Aorta (tissue), 5 donors: ENCODE measurements around the gene RHOJ. TPM values are rescaled to one million over a fixed set of nuclear protein-coding genes. Genes with fewer than 3 reads are reported as not detected.

Experiments used
- ATAC-seq: fragments of 200-7000 bp; cut with Tn5 transposase; one replicate; pipeline ENCODE4 v1.9.1; 2022; ENCODE audit warnings: moderate library complexity; ENCODE audit not compliant: low FRiP score
- DNase-seq, 2 donors: peaks; one replicate each; pipeline ENCODE4 v3.0.0-alpha.2; 2020
- H3K27ac ChIP-seq, 2 donors: one replicate each; pipeline ENCODE4 v1.5.1; 2013; ENCODE audit warnings: low read length in 2 of 2, mild to moderate bottlenecking in 2 of 2, moderate library complexity in 2 of 2, control low read depth in 1 of 2, inconsistent platforms in 1 of 2, low read depth in 1 of 2
- H3K27me3 ChIP-seq, 2 donors: one replicate each; pipeline ENCODE4 v1.6.1; 2013; ENCODE audit warnings: control low read depth in 1 of 2, low read length in 1 of 2, mild to moderate bottlenecking in 1 of 2, moderate library complexity in 1 of 2; ENCODE audit not compliant: insufficient read depth in 2 of 2, control insufficient read depth in 1 of 2
- H3K36me3 ChIP-seq, 2 donors: one replicate each; pipeline ENCODE4 v1.6.1; 2013; ENCODE audit warnings: control low read depth in 1 of 2, low read length in 1 of 2, mild to moderate bottlenecking in 1 of 2; ENCODE audit not compliant: insufficient read depth in 2 of 2, control insufficient read depth in 1 of 2
- H3K4me1 ChIP-seq, 2 donors: one replicate each; pipeline ENCODE4 v1.6.1; 2013; ENCODE audit warnings: low read length in 2 of 2, control low read depth in 1 of 2, mild to moderate bottlenecking in 1 of 2, moderate library complexity in 1 of 2; ENCODE audit not compliant: insufficient read depth in 2 of 2, control insufficient read depth in 1 of 2
- H3K4me3 ChIP-seq, 2 donors: one replicate each; pipeline ENCODE4 v1.5.1; 2013; ENCODE audit warnings: low read length in 2 of 2, control low read depth in 1 of 2, mild to moderate bottlenecking in 1 of 2
- H3K9me3 ChIP-seq: one replicate; pipeline ENCODE4 v1.6.1; 2013; ENCODE audit warnings: mild to moderate bottlenecking, low read length; ENCODE audit not compliant: control insufficient read depth
- WGBS, 2 donors: extraction: QIAGEN DNeasy Blood & Tissue Kit; methylation state at CpG; one replicate each; pipeline ENCODE4 v1.1.7; 2013; 5-methylcytosine and 5-hydroxymethylcytosine counted together
- intact Hi-C, 2 donors: fragments of 100-400 bp; cut with DNase I; formaldehyde crosslinking; loops; one replicate each; pipeline versions ENCODE4 v1.14.2 to v1.15.0; 2022
- polyA plus RNA-seq, 2 donors: library from polyadenylated mRNA; stranded (reverse); fragments of 200-250 nt; gene quantifications; one replicate each; pipeline ENCODE4 v1.2.3, GENCODE V29; 2013
- total RNA-seq, 2 donors: library from RNA; stranded (reverse); fragmentation: NEBNext Ultra II Directional; extraction: Animal tissue kit (Norgen Biotek cat#: 25700); gene quantifications; one replicate each; pipeline ENCODE4 v1.2.1, GENCODE V29; 2021
- donor health status: healthy with polysubstance abuse.
- donor health status: Bipolar disorder and iron deficiency.
- donor health status: DM: no; HTN: no; CAD: no.
- donor health status: DM: no; HTN: no; CAD: no.
- donor health status: DM: yes; HTN: yes; CAD: no.

The RHOJ gene
- total and polyA plus RNA-seq, 4 donors = 10.8 to 56.6 (median 27.0) TPM

DNA sequence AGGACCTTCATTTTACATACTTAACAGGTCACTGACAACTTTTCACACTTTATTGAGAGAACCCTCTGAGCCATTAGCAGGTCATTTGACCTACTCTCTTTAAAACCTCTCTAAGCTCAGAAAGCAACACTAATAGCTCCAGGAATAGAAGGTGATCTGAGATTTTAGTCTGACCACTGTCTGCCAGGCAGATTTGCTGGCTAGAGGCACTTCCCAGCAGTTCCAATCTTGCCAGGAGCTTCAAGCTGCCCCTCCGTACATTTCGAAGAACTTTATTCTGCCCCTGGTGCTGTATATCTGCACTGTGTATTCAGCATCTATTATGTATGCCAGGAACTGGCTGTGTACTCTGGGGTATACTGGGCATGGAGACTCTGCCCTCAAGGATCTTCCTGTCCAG, 58.2 kb downstream of the RHOJ start:
- H3K27me3 ChIP-seq = no peaks in the 10 kb centered on the region
- ATAC-seq = no peak
- no peak for DNase-seq
- H3K9me3 ChIP-seq = no peaks in the 10 kb centered on the region
- H3K4me1 ChIP-seq = peaks cover 0 to 2% of the 10 kb centered on the region in 2 donors
- WGBS, 2 donors = 82 to 88% methylated on average over 2 of the region's 2 CpGs
- no peaks in the 10 kb centered on the region for H3K36me3 ChIP-seq
- intact Hi-C loops = no loop called here
- H3K27ac ChIP-seq = no peak overlapping the region
- no peak overlapping the region for H3K4me3 ChIP-seq

DNA sequence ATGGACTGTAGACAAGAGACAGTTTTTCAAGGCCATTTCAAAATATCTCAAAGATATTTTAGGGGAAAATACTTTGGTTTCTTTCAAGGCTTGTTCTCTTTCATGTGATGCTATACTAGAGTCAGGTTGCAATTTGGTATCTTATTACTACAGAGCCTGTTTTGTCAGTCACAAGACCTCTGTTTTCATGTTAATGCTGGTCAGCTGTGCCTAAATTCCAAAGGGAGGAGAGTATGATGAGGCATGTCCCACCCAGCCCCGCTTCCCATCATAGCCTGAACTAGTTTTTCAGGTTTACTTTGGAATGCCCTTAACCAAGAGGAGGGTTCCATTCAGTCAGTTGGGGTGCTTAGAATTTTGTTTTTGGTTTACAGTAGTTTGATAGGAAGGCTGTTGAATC, 61.9 kb downstream of the RHOJ start:
- 94 to 100% methylated on average over 1 of the region's 1 CpG for WGBS, 2 donors

DNA sequence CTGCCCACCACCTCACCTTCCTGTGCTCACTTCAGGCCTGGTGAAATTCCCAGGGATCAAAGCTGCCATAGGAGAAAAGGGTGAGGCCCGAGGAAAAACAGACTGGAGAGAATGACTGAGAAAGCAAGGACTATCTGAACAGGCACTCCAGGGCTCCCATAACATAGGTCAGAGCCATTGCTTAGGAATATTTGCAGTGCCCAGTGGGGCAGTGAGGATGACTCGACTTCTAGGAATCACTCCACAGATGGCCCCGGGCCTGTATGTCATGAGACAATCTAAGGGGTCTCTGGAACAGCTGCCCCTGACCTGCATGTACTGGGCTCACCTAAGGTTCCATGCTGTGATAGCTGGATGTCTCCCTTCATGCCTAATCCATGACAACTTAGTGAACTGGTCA, 62.9 kb downstream of the RHOJ start:
- ATAC-seq = no peak
- no peak for DNase-seq

More for the DNA sequence above, 61.9 kb downstream of the RHOJ start:
- no peaks in the 10 kb centered on the region for H3K4me1 ChIP-seq
- no peaks in the 10 kb centered on the region for H3K36me3 ChIP-seq
- no peak for DNase-seq
- no peak for ATAC-seq
- no peaks in the 10 kb centered on the region for H3K27me3 ChIP-seq
- no peak overlapping the region for H3K4me3 ChIP-seq
- H3K27ac ChIP-seq = no peak overlapping the region
- H3K9me3 ChIP-seq = no peaks in the 10 kb centered on the region
- intact Hi-C loops = no loop called here

DNA sequence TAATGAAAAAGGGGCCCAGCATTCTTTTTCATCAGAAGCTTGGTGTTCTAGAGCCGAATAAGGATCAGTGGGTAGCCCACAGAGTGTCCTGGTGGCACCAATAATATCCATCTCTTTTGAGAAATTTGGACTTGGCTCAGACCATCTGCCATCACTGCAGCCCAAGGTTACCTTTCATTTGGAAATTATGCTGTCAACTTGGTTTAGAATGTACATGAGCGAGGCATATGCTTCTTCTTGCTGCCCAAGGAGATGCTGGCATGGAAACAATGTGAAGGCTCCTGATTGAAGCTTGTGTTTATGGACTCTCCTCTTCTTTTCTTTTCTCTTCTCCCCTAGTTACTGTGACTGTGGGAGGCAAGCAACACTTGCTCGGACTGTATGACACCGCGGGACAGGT, 64.5 kb downstream of the RHOJ start:
- ATAC-seq (no peak), DNase-seq (no peak)
- Histone ChIP-seq H3K27ac (no peak overlapping the region), H3K4me1 (no peaks in the 10 kb centered on the region), H3K27me3 (no peaks in the 10 kb centered on the region), H3K4me3 (no peak overlapping the region), H3K9me3 (no peaks in the 10 kb centered on the region), H3K36me3 (no peaks in the 10 kb centered on the region)
- intact Hi-C loops = no loop called here
- 95 to 97% methylated on average over 5 of the region's 5 CpGs for WGBS, 2 donors

More for the DNA sequence above, 62.9 kb downstream of the RHOJ start:
- Histone ChIP-seq H3K36me3 (no peaks in the 10 kb centered on the region), H3K27me3 (no peaks in the 10 kb centered on the region), H3K27ac (no peak overlapping the region), H3K4me3 (no peak overlapping the region), H3K9me3 (no peaks in the 10 kb centered on the region), H3K4me1 (no peaks in the 10 kb centered on the region)
- WGBS, 2 donors = 87 to 92% methylated on average over 3 of the region's 3 CpGs
- intact Hi-C loops = no loop called here

DNA sequence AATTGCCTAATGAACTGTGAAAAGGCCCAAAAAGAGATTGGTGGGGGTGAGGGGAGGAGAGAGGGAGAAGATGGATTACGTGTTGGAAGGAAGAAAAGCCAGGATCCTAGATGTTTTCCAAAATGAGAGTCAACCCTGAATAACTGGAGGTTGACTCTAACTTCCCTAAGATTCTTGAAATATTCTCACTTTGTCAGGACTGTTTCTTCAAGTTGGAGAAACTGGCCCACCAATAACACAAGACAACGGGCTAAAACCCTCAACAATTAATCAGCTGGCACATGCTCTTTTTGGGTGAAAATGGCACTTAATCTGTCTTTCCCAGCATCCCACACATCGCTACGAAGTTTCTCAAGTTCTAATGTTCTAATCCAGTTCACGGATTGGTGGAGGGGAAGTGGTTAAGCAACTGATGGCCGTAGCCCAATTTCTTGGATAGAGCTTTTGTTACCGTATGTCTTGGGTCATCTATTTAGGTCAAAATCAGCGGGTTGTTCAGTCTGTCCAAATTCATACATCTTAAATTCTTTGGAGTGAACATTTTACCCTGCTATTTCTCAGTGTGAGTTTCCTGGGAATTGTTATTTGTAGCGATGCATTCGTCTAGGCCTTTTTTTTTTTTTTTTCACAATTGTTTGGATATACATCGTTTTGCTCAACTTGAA, 65.5 kb downstream of the RHOJ start:
- Histone ChIP-seq H3K4me3 (no peak overlapping the region), H3K27me3 (no peaks in the 10 kb centered on the region), H3K27ac (no peak overlapping the region), H3K4me1 (no peaks in the 10 kb centered on the region), H3K36me3 (no peaks in the 10 kb centered on the region), H3K9me3 (no peaks in the 10 kb centered on the region)
- WGBS, 2 donors = 85 to 91% methylated on average over 11 of the region's 11 CpGs
- intact Hi-C loops = no loop called here
- ATAC-seq = no peak
- no peak for DNase-seq

DNA sequence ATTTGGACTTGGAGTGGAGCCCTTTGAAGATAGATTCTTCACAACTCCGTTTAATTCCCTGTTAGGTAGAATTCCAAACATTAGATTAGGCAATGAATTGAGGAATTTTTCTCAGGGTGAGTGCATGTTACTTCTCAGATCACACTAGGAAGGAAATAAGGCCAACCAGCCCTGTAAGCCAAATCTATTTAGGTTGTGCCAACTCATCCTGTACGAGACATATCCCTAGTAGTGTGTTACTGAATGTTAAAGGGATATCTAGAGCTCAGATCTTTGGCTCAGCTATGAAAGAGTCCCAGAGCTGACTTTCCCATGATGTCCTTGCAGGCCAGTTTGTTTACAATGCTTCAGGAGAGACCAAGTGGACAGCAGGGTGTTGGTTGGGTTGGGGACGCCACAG, 68.9 kb downstream of the RHOJ start:
- Histone ChIP-seq H3K9me3 (no peaks in the 10 kb centered on the region), H3K4me3 (no peak overlapping the region), H3K27ac (no peak overlapping the region), H3K36me3 (no peaks in the 10 kb centered on the region), H3K4me1 (no peaks in the 10 kb centered on the region), H3K27me3 (no peaks in the 10 kb centered on the region)
- ATAC-seq (no peak), DNase-seq (no peak)
- intact Hi-C loops = no loop called here
- WGBS, 2 donors = 37 to 38% methylated on average over 3 of the region's 3 CpGs

DNA sequence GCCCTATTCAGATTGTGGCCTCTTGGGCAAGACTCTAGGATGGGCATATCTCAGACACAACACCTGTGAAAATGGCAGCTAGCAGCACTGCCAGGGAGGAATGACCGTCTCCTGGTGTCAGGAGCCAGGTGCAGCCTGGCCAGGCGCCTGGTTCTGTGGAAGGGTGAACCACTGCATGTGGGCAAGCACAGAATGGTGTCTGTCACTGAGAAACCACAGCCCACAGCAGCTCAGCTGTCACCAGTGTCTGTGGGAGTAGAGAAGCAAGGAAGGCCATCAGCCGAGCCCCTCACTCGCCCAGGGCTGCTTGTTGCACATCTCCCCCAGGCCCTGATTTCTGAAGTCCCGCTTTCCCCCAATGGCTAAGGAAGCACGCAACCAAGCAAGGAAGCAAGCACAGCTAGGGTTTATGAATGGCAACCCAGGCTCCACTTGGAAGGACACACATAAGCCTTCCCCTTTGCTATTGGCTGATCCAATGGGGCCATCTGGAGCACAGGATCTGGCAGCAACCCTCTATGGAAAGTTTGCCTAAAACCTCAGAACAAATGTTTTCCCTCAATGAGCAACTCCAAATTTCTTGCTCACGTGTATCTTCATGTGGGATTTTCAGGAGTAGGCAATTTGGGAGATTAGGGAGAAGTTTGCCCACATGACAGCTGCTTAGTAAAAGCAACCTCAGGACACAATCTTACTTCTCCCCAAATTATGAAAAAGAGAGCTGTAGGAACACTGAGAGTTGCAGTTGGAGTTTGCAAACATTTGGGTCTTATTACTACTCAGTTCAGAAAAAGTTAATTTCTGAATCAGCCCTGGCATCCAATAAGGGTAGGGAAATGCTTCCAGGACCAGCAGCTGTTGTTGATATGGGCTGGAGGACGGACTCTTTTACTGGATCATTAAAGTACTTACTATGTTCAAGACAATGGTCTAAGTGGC, 69.7 kb downstream of the RHOJ start:
- H3K4me1 ChIP-seq = no peaks in the 10 kb centered on the region
- no peaks in the 10 kb centered on the region for H3K27me3 ChIP-seq
- H3K27ac ChIP-seq = no peak overlapping the region
- H3K4me3 ChIP-seq = no peak overlapping the region
- no peak for DNase-seq
- H3K9me3 ChIP-seq = no peaks in the 10 kb centered on the region
- 72 to 77% methylated on average over 8 of the region's 8 CpGs for WGBS, 2 donors
- peak; percentile 55 for ATAC-seq
- intact Hi-C loops = no loop called here
- no peaks in the 10 kb centered on the region for H3K36me3 ChIP-seq

DNA sequence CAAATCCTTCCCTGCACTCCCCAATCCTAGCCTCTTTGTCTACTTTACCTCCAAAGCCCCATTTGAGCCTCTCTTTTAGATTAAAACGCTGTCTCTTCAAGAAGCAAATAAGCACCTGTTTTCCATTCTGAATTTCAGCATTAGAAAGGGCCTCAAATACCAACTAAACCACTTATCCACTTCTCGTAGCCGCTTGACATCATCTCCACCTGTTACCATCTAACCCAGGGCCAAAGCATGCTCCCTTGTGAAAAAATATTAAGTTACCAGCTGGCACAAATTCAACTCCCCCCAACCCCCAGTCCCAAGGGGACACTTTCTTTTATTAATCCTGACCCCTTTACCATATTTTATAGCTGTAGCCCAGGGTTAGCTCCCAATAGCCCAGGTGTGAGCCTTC, 71.4 kb downstream of the RHOJ start:
- H3K27ac ChIP-seq = no peak overlapping the region
- 83 to 90% methylated on average over 3 of the region's 3 CpGs for WGBS, 2 donors
- no peak for DNase-seq
- ATAC-seq = no peak
- H3K4me1 ChIP-seq = no peaks in the 10 kb centered on the region
- H3K36me3 ChIP-seq = no peaks in the 10 kb centered on the region
- no peak overlapping the region for H3K4me3 ChIP-seq
- no peaks in the 10 kb centered on the region for H3K9me3 ChIP-seq
- no peaks in the 10 kb centered on the region for H3K27me3 ChIP-seq
- intact Hi-C loops = loop anchor here (1.0 to 2.0 kb wide), 2 partner anchors 101 kb away; no protein-coding TSS in a partner anchor
